Thymus (tissue), 11 donors: ENCODE results near the gene GBP2. TPM values are rescaled to one million over a fixed set of nuclear protein-coding genes. Genes with fewer than 3 reads are reported as not detected.

Experiments used
- DNase-seq, 9 donors: peaks; one replicate each; pipeline ENCODE4 v3.0.0-alpha.2; 2013; ENCODE audit warnings: low spot score in 9 of 9, low read depth in 6 of 9, missing footprints in 1 of 9
- H3K27ac ChIP-seq, 2 donors: one replicate each; pipeline ENCODE4 v1.5.1; 2013; ENCODE audit warnings: control low read depth in 1 of 2, low read depth in 1 of 2, low read length in 1 of 2, mild to moderate bottlenecking in 1 of 2, moderate library complexity in 1 of 2
- H3K27me3 ChIP-seq, 2 donors: one replicate each; pipeline ENCODE4 v1.5.1; 2013; ENCODE audit warnings: low read length in 1 of 2; ENCODE audit not compliant: control insufficient read depth in 2 of 2, insufficient read depth in 1 of 2
- H3K36me3 ChIP-seq, 2 donors: one replicate each; pipeline ENCODE4 v1.5.1; 2013; ENCODE audit warnings: low read length in 1 of 2, mild to moderate bottlenecking in 1 of 2, moderate library complexity in 1 of 2; ENCODE audit not compliant: control insufficient read depth in 2 of 2, insufficient read depth in 2 of 2
- H3K4me1 ChIP-seq, 2 donors: one replicate each; pipeline ENCODE4 v1.5.1; 2013; ENCODE audit warnings: low read length in 2 of 2; ENCODE audit not compliant: control insufficient read depth in 2 of 2, insufficient read depth in 2 of 2
- H3K4me3 ChIP-seq, 2 donors: one replicate each; pipeline ENCODE4 v1.5.1; 2013; ENCODE audit warnings: low read length in 2 of 2, control low read depth in 1 of 2, mild to moderate bottlenecking in 1 of 2
- H3K9me3 ChIP-seq, 2 donors: one replicate each; pipeline ENCODE4 v1.5.1; 2013; ENCODE audit warnings: low read length in 1 of 2, mild to moderate bottlenecking in 1 of 2; ENCODE audit not compliant: control insufficient read depth in 2 of 2, insufficient read depth in 1 of 2
- WGBS: extraction: QIAGEN DNeasy Blood & Tissue Kit; methylation state at CpG from one replicate; pipeline ENCODE4 v1.1.7; 2013; 5-methylcytosine and 5-hydroxymethylcytosine counted together
- polyA plus RNA-seq: library from polyadenylated mRNA; stranded (reverse); fragments of 200-250 nt; gene quantifications from one replicate; pipeline ENCODE4 v1.2.3, GENCODE V29; 2013
- total RNA-seq: library from RNA; stranded (reverse); fragments of 120-200 nt; gene quantifications from one replicate; pipeline ENCODE4 v1.2.4, GENCODE V29; 2013
- donor health status: healthy.

GBP2 gene
- total and polyA plus RNA-seq, 2 donors = 60.5 to 88.7 TPM

DNA sequence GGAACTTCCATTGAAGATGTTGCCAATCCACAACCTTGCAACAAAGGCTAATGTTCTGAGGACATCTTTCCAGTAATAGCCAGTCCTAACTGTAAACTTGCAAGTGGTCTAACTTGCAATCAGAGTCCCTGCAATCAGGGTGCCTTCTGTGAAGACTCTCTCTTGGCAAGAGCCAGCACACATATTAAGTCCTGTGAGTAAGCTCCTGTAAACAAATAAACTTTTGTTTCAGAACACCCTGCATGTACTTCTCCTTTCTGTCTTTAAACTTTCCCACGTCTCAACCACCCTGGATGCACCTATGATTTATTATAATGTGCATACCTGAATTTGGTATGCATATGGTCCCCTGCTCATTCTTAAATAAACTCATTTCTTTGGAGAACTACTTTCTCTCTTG lies 40.8 kb upstream of the GBP2 start:
- H3K4me1 ChIP-seq = no peaks in the 10 kb centered on the region
- no peaks in the 10 kb centered on the region for H3K9me3 ChIP-seq
- no peaks in the 10 kb centered on the region for H3K27me3 ChIP-seq
- no peaks in the 10 kb centered on the region for H3K36me3 ChIP-seq
- DNase-seq = no peak
- no peak overlapping the region for H3K27ac ChIP-seq
- WGBS = 60% methylated on average over 1 of the region's 1 CpG
- no peak overlapping the region for H3K4me3 ChIP-seq

DNA sequence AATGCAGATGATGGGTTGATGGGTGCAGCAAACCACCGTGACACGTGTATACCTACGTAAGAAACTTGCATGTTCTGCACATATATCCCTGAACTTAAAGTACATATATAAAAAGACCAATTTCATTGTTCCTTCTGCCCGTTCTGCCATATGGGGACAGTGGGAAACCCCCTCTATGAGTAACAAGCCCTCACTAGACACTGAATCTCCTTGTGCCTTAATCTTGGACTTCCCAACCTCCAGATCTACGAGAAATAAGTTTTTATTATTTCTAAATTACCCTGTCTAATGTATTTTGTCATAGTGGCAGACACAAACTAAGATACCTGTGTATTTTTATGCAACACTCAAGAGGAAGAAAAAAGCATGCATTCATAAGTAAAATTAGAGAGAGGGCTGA lies 39.9 kb upstream of the GBP2 start:
- 97% methylated on average over 5 of the region's 5 CpGs for WGBS
- no peak overlapping the region for H3K27ac ChIP-seq
- no peak overlapping the region for H3K4me3 ChIP-seq
- DNase-seq = no peak
- H3K9me3 ChIP-seq = no peaks in the 10 kb centered on the region
- no peaks in the 10 kb centered on the region for H3K4me1 ChIP-seq
- no peaks in the 10 kb centered on the region for H3K27me3 ChIP-seq
- no peaks in the 10 kb centered on the region for H3K36me3 ChIP-seq

DNA sequence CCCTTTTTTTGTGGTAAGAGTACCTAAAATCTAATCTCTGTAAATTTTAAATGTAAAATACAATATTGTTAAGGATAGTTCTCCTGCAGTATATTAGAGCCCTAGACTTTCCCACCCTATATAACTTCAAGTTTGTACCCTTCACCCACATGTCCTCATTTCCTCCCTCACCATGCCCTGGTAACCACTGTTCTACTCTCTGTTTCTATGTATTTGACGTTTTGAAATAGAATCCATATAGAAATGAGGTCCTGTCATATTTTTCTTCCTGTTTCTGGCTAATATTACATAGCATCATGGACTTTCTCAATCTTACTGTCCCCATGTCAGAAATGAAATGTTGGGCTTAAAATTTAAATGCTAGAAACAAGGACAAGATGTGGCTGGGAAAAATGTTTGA lies 25.1 kb upstream of the GBP2 start:
- Histone ChIP-seq H3K4me1 (no peaks in the 10 kb centered on the region), H3K27me3 (no peaks in the 10 kb centered on the region), H3K4me3 (no peak overlapping the region), H3K27ac (no peak overlapping the region), H3K36me3 (no peaks in the 10 kb centered on the region), H3K9me3 (no peaks in the 10 kb centered on the region)
- DNase-seq = no peak
- WGBS = 52% methylated on average over 1 of the region's 1 CpG

DNA sequence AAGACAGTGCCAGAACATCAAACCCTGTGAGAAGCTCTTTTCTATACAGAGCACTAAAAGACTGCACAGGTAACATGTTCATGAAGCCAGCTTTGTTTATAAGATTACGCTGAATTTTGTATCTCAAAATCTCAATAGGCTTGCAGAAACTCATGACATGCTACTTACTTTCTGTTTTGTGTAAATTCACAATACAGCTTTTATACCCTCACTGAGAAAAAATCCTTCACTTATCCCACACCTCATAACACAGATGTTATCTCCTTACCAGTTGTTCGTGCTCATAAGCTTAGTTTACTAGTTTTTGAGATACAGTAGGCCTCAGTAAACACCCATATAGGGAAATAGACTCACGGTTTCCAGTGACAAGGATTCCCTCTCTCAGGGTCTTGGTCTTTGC lies 24.1 kb upstream of the GBP2 start:
- H3K27me3 ChIP-seq = no peaks in the 10 kb centered on the region
- H3K36me3 ChIP-seq = no peaks in the 10 kb centered on the region
- no peak overlapping the region for H3K4me3 ChIP-seq
- no peak for DNase-seq
- no peak overlapping the region for H3K27ac ChIP-seq
- WGBS = 87% methylated on average over 3 of the region's 3 CpGs
- H3K9me3 ChIP-seq = no peaks in the 10 kb centered on the region
- no peaks in the 10 kb centered on the region for H3K4me1 ChIP-seq

DNA sequence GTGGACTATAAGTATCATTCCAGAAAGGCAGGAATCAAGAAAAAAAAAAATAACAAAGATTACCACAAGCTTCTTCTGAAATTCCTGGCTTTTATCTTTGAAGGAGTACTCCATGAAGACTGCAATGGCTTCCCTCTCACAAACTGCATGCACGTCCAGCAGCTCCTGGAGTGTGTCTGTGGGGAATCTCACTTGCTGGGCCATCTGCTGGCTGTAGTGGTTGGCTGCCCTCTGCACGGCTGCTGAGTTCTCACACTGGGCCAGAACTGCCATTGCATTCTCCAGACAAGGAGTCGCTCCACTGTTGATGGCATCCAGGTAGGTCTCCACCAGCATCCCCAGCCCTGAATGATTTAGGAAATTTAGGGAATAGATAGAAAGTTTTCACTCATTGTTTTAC lies 23.3 kb upstream of the GBP2 start:
- no peak for DNase-seq
- H3K36me3 ChIP-seq = no peaks in the 10 kb centered on the region
- no peak overlapping the region for H3K4me3 ChIP-seq
- WGBS = 97% methylated on average over 3 of the region's 3 CpGs
- H3K27me3 ChIP-seq = no peaks in the 10 kb centered on the region
- H3K27ac ChIP-seq = no peak overlapping the region
- no peaks in the 10 kb centered on the region for H3K4me1 ChIP-seq
- H3K9me3 ChIP-seq = no peaks in the 10 kb centered on the region

DNA sequence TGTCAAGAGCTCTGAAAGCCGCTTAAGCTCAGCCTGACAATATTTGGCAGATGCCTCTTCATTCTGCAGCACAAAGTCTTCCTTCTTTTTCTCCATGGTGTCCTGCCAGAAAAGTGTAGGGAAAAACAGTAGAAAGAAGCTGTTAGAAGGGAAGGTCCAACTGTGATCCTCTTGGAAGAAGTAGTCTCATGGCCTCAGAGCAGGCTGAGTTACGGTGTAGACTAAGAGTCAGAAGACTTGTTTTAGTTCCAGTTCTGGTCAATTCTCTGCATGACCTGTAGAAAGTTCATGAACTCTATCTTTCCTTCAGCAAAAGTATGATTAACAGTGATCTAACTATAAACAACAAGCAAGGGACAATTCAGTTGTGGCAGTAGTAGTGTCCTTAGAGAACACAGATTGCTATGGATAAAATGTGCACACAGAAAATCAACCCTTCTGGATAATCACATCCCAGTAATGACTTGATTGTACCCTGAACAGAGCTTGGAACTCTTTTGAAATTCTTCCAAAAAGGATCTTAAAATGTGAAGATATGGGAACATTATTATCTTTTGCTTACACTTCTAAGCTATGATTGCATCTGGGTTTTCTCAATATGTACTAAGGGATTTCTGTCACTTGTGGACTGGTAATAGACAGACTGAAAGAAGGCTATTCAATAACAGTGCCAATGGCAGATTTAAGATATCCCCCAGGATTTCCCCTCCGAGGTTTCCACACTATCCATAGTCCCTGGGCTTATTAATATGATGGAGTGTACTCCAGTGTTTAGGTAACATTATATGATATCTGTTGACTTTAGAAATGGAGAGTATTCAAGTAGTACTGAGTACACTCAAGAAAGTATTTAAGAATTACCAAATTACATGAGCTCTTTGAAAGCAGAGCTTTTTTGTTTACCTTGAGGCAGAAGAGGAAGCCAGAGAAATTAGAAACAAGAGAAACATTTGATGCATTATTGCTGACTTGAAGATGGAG lies 22.1 kb upstream of the GBP2 start:
- no peak for DNase-seq
- WGBS = 96% methylated on average over 3 of the region's 3 CpGs

DNA sequence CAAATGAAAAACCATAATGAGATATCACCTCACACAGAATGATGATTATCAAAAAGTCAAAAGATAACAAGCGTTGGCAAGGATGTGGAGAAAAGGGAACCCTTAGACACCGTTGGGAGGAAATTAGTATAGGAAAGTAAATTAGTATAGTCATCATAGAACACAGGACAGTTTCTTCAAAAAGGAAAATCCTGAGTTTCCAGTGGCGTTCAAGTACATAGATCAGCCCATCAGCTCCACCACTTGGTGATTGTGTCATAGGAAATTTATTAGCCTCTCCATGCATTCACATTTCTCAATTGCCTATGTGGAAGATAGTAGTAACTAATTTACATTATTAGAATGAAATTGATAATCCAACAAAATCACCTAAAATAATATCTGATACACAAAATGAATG lies 20.8 kb upstream of the GBP2 start:
- no peaks in the 10 kb centered on the region for H3K9me3 ChIP-seq
- H3K4me3 ChIP-seq = no peak overlapping the region
- no peak overlapping the region for H3K27ac ChIP-seq
- H3K27me3 ChIP-seq = no peaks in the 10 kb centered on the region
- 89% methylated on average over 3 of the region's 3 CpGs for WGBS
- no peaks in the 10 kb centered on the region for H3K4me1 ChIP-seq
- DNase-seq = no peak
- H3K36me3 ChIP-seq = no peaks in the 10 kb centered on the region

More for the DNA sequence above, 22.1 kb upstream of the GBP2 start:
- Histone ChIP-seq H3K4me3 (no peak overlapping the region), H3K4me1 (no peaks in the 10 kb centered on the region), H3K9me3 (no peaks in the 10 kb centered on the region), H3K27ac (no peak overlapping the region), H3K36me3 (no peaks in the 10 kb centered on the region), H3K27me3 (no peaks in the 10 kb centered on the region)

DNA sequence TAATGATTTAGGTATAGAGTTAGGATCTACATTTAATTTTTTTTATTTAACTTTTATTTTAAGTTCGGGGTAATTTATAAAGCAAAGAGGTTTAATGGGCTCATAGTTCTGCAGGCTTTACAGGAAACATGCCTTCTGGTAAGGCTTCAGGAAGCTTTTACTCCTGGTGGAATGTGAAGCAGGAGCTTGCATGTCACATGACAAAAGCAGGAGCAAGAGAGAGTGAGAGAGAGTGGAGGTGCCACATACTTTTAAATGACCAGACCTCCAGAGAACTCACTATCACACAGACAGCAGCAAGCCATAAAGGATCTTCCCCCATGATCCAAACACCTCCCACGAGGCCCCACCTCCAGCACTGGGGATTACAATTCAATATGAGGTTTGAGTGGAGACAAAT lies 17.6 kb upstream of the GBP2 start:
- no peaks in the 10 kb centered on the region for H3K9me3 ChIP-seq
- H3K27ac ChIP-seq = no peak overlapping the region
- no peaks in the 10 kb centered on the region for H3K36me3 ChIP-seq
- no peaks in the 10 kb centered on the region for H3K27me3 ChIP-seq
- no peak overlapping the region for H3K4me3 ChIP-seq
- H3K4me1 ChIP-seq = no peaks in the 10 kb centered on the region
- DNase-seq = no peak
- 92% methylated on average over 2 of the region's 2 CpGs for WGBS

DNA sequence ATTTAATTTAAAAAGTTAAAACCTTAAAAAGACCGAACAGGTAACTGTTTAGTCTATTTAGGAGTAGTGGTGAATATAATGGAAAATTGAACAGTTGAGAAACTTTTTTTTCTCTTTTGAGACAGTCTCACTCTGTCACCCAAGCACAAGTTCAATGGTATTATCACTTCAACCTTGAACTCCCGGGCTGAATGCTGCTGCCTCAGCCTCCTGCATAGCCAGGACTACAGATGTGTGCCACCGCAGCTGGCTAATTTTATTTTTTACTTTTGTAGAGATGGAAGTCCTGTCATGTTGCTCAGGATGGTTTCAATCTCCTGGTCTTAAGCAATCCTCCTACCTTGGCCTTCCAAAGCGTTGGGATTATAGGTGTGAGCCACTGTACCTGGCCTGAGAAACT lies 16.2 kb upstream of the GBP2 start:
- Histone ChIP-seq H3K27me3 (no peaks in the 10 kb centered on the region), H3K9me3 (no peaks in the 10 kb centered on the region), H3K27ac (no peak overlapping the region), H3K4me3 (no peak overlapping the region), H3K36me3 (no peaks in the 10 kb centered on the region), H3K4me1 (no peaks in the 10 kb centered on the region)
- no peak for DNase-seq
- 96% methylated on average over 4 of the region's 4 CpGs for WGBS
